SU-DHL-6 (cell line): ENCODE results near the gene NKTR.

ENCODE experiments used
- H2AFZ ChIP-seq: fragments of 200-600 bp; sonication (generic); 2 replicates; pipeline ENCODE4 v1.6.1; 2014; ENCODE audit warnings: low read depth, mild to moderate bottlenecking, moderate library complexity, mixed read lengths, antibody characterized with exemption, low read length; ENCODE audit not compliant: severe bottlenecking
- H3F3A ChIP-seq: fragments of 200-600 bp; shearing (Covaris generic); 2 replicates; pipeline ENCODE4 v1.6.0; 2016; ENCODE audit warnings: antibody characterized with exemption, mild to moderate bottlenecking; ENCODE audit not compliant: insufficient read depth
- H3K27ac ChIP-seq: fragments of 200-600 bp; sonication (generic); 2 replicates; pipeline ENCODE4 v1.5.1; 2016; ENCODE audit warnings: low read depth, mild to moderate bottlenecking, low read length, moderate library complexity, mixed read lengths
- H3K27me3 ChIP-seq: fragments of 200-600 bp; sonication (generic), shearing (Covaris generic); 2 replicates; pipeline ENCODE4 v1.6.0; 2014; ENCODE audit warnings: mild to moderate bottlenecking, low read length
- H3K36me3 ChIP-seq: fragments of 200-600 bp; sonication (generic); 2 replicates; pipeline ENCODE4 v1.6.1; 2014; ENCODE audit warnings: mild to moderate bottlenecking, low read length, mixed read lengths
- H3K4me2 ChIP-seq: fragments of 300-600, 200-600 bp; shearing (Covaris generic), sonication (generic); 2 replicates; pipeline ENCODE4 v1.6.0; 2014; ENCODE audit warnings: low read length, low read depth, mild to moderate bottlenecking; ENCODE audit not compliant: poor library complexity, severe bottlenecking
- H3K4me3 ChIP-seq: fragments of 200-600 bp; sonication (generic); 2 replicates; pipeline ENCODE4 v1.5.1; 2014; ENCODE audit warnings: antibody characterized with exemption, low read length, mild to moderate bottlenecking, mixed read lengths; ENCODE audit not compliant: insufficient read depth, poor library complexity, severe bottlenecking
- H3K79me2 ChIP-seq: fragments of 200-600 bp; sonication (generic); 2 replicates; pipeline ENCODE4 v1.6.1; 2014; ENCODE audit warnings: mild to moderate bottlenecking, low read length, moderate library complexity; ENCODE audit not compliant: insufficient read depth
- H3K9ac ChIP-seq: fragments of 200-600 bp; sonication (generic); 2 replicates; pipeline ENCODE4 v1.7.0; 2014; ENCODE audit warnings: mild to moderate bottlenecking, low read length
- H3K9me2 ChIP-seq: fragments of 200-600 bp; sonication (generic); replicated peaks from 2 replicates; pipeline ENCODE4 v1.6.1; 2014; ENCODE audit warnings: low read length; ENCODE audit not compliant: insufficient read depth
- H3K9me3 ChIP-seq: fragments of 200-600 bp; sonication (generic); 2 replicates; pipeline ENCODE4 v1.6.1; 2014; ENCODE audit warnings: low read length, mixed read lengths; ENCODE audit not compliant: insufficient read depth
- H4K20me1 ChIP-seq: fragments of 200-600 bp; sonication (generic); 2 replicates; pipeline ENCODE4 v1.6.1; 2014; ENCODE audit warnings: low read depth, mild to moderate bottlenecking, antibody characterized with exemption, low read length, moderate library complexity, mixed read lengths
- CTCF ChIP-seq: fragments of 200-600 bp; sonication (generic); IDR thresholded peaks from one replicate; pipeline ENCODE4 v1.5.1; 2017; ENCODE audit warnings: antibody characterized with exemption, mild to moderate bottlenecking, low read length, moderate library complexity; ENCODE audit not compliant: insufficient read depth, poor library complexity, severe bottlenecking
- EZH2phosphoT487 ChIP-seq: fragments of 200-600 bp; sonication (generic), shearing (Covaris generic); conservative IDR thresholded peaks from 2 replicates; pipeline ENCODE4 v1.6.1; 2018; ENCODE audit warnings: mild to moderate bottlenecking, antibody characterized with exemption, low read length, moderate library complexity, mixed read lengths

NKTR gene

DNA sequence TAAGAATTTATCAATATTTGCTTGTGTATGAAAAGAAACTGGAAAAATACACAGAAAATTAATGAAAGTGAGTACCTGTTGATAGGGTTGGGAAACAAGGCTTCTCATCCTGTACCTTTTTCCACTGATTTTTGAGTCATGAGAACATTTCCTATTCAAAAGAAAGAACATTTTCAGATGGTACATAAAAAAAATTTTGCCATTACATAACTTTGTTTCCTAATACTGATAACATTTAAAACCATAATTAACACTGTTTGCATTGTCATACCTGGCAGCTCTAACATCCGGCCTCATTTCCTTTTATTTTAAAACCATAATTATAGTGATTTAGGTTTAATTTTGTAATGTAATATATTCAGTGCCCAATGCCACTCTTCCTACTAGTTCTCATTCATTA lies 11.7 kb downstream of the NKTR start:
- H3K4me3 ChIP-seq, result no peak overlapping the region
- H3K27me3 ChIP-seq, result no peaks in the 10 kb centered on the region
- H3K36me3 ChIP-seq, result peaks cover 4% of the 10 kb centered on the region; the same call in 1 of the 2 replicates
- peak overlapping the region; percentile 3; the same call in 1 of the 2 replicates for H3K9ac ChIP-seq
- peak overlapping the region; percentile 54 for H3K27ac ChIP-seq
- peaks cover 28% of the 10 kb centered on the region; the same call in 1 of the 2 replicates for H4K20me1 ChIP-seq
- no peak overlapping the region for H2AFZ ChIP-seq
- H3F3A ChIP-seq, result peaks cover 12% of the 10 kb centered on the region; the same call in 1 of the 2 replicates
- no peak for TF ChIP-seq CTCF
- no peak for TF ChIP-seq EZH2phosphoT487
- peaks cover 100% of the 10 kb centered on the region for H3K79me2 ChIP-seq
- H3K9me3 ChIP-seq, result no peaks in the 10 kb centered on the region
- peak overlapping the region; percentile 51 for H3K4me2 ChIP-seq
- H3K9me2 ChIP-seq, result no peaks in the 10 kb centered on the region

- H3K27me3 ChIP-seq, result no peaks in the 10 kb centered on the region
- TF ChIP-seq EZH2phosphoT487 (no peak), CTCF (no peak)
- H3K36me3 ChIP-seq, result peaks cover 10% of the 10 kb centered on the region; the same call in 1 of the 2 replicates
- H3K4me2 ChIP-seq, result peak overlapping the region; percentile 51
- H3K79me2 ChIP-seq, result peaks cover 98% of the 10 kb centered on the region
- no peak overlapping the region for H3K4me3 ChIP-seq
- H3K9ac ChIP-seq, result peak overlapping the region; percentile 8
- H4K20me1 ChIP-seq, result peaks cover 31% of the 10 kb centered on the region; the same call in 1 of the 2 replicates
- peak overlapping the region; percentile 54 for H3K27ac ChIP-seq
- no peaks in the 10 kb centered on the region for H3K9me3 ChIP-seq
- H3K9me2 ChIP-seq, result no peaks in the 10 kb centered on the region
- no peak overlapping the region for H2AFZ ChIP-seq
- peaks cover 12% of the 10 kb centered on the region; the same call in 1 of the 2 replicates for H3F3A ChIP-seq
Measured at GRCh38 chr3:42612928-42613327, 12.4 kb downstream of the NKTR start.

- H4K20me1 ChIP-seq, result peaks cover 31% of the 10 kb centered on the region; the same call in 1 of the 2 replicates
- H3K9me3 ChIP-seq, result no peaks in the 10 kb centered on the region
- no peak overlapping the region for H2AFZ ChIP-seq
- peaks cover 12% of the 10 kb centered on the region; the same call in 1 of the 2 replicates for H3F3A ChIP-seq
- no peaks in the 10 kb centered on the region for H3K27me3 ChIP-seq
- no peaks in the 10 kb centered on the region for H3K9me2 ChIP-seq
- no peak overlapping the region for H3K4me3 ChIP-seq
- peak overlapping the region; percentile 54; the same call in 1 of the 2 replicates for H3K27ac ChIP-seq
- TF ChIP-seq EZH2phosphoT487, result no peak
- TF ChIP-seq CTCF, result peak; percentile 39
- H3K79me2 ChIP-seq, result peaks cover 97% of the 10 kb centered on the region
- H3K9ac ChIP-seq, result peak overlapping the region; percentile 8
- peaks cover 10% of the 10 kb centered on the region; the same call in 1 of the 2 replicates for H3K36me3 ChIP-seq
- peak overlapping the region; percentile 51 for H3K4me2 ChIP-seq
Measured at GRCh38 chr3:42613462-42613861, 13.0 kb downstream of the NKTR start.
